K562 (cell line): ENCODE data around the gene TMPRSS5. TPM values are rescaled to one million over a fixed set of nuclear protein-coding genes. Genes with fewer than 3 reads are reported as not detected.

Source experiments
- ATAC-seq: fragments of 200-7000 bp; cut with Tn5 transposase; 3 replicates; pipeline ENCODE4 v1.9.1; 2020; ENCODE audit warnings: moderate library complexity
- BruUV-seq: library from RNA; stranded (reverse); fragments of 400-500 nt; replicated peaks from 2 replicates; lab custom pipeline; 2021; lab: Mats Ljungman, UMichigan
- CTCF ChIA-PET: fragments of 300-600 bp; formaldehyde crosslinking; extraction: SDS; loops from one replicate; lab custom pipeline; 2021; ENCODE audit warnings: low intra/inter-chr PET ratio; lab: Yijun Ruan, JAX
- POLR2A ChIA-PET: fragments of 300-600, 350-650 bp; sonication (Branson Sonifier 250); formaldehyde crosslinking; extraction: SDS; loops from one replicate; lab custom pipeline; 2021; ENCODE audit warnings: antibody characterized with exemption, inconsistent platforms; lab: Yijun Ruan, JAX
- DNase-seq, 4 experiments: peaks; one replicate each; pipeline versions ENCODE4 v3.0.0 to v3.0.0-alpha.2; 2011 to 2018; ENCODE audit warnings: low spot score in 3 of 4, mixed read lengths in 3 of 4; ENCODE audit errors: extremely low read depth in 1 of 4
- FAIRE-seq: peaks from 2 replicates; lab custom pipeline; 2011; peaks lifted over from hg19 to GRCh38; lab: Jason Lieb, UNC
- H2AFZ ChIP-seq: 2 replicates; pipeline ENCODE4 v1.6.0; 2011; ENCODE audit warnings: low read depth, low read length, control low read depth, inconsistent platforms
- H3K27ac ChIP-seq: fragments of 200-600 bp; 3 replicates; pipeline ENCODE4 v1.8.0; 2011; ENCODE audit warnings: low read depth, mild to moderate bottlenecking, control low read depth, inconsistent platforms, low read length, moderate library complexity, mixed read lengths; ENCODE audit errors: extremely low read depth
- H3K27me3 ChIP-seq, 2 experiments: fragments of 300-600 bp in 1 of 2; 2 replicates in 1 of 2; 3 replicates in 1 of 2; pipeline versions ENCODE4 v1.6.0 to v1.8.0; 2011; ENCODE audit warnings: inconsistent platforms in 2 of 2, low read length in 2 of 2, mild to moderate bottlenecking in 1 of 2, mixed read lengths in 1 of 2, moderate library complexity in 1 of 2; ENCODE audit not compliant: control insufficient read depth in 2 of 2, insufficient read depth in 2 of 2
- H3K36me3 ChIP-seq: fragments of 300-600 bp; 3 replicates; pipeline ENCODE4 v1.8.0; 2011; ENCODE audit warnings: mild to moderate bottlenecking, low read length, inconsistent platforms; ENCODE audit not compliant: control insufficient read depth, insufficient read depth
- H3K4me1 ChIP-seq, 2 experiments: fragments of 200-600 bp in 1 of 2; replicated peaks in 1 of 2; 2 replicates in 1 of 2; 3 replicates in 1 of 2; pipeline versions ENCODE4 v1.5.1 to v1.8.0; 2011; ENCODE audit warnings: inconsistent platforms in 2 of 2, low read length in 2 of 2, mild to moderate bottlenecking in 1 of 2, mixed read lengths in 1 of 2, moderate library complexity in 1 of 2; ENCODE audit not compliant: control insufficient read depth in 2 of 2, insufficient read depth in 2 of 2
- H3K4me2 ChIP-seq: 2 replicates; pipeline ENCODE4 v1.6.1; 2011; ENCODE audit warnings: low read length, control low read depth, inconsistent platforms, mixed read lengths; ENCODE audit not compliant: insufficient read depth
- H3K4me3 ChIP-seq: fragments of 200-600 bp; sonication (generic), shearing (Covaris generic); 2 replicates; pipeline ENCODE4 v1.5.1; 2016; ENCODE audit warnings: control low read depth, inconsistent platforms
- H3K79me2 ChIP-seq: fragments of 200-600 bp; 3 replicates; pipeline ENCODE4 v1.8.0; 2011; ENCODE audit warnings: low read length, inconsistent platforms; ENCODE audit not compliant: control insufficient read depth, insufficient read depth
- H3K9ac ChIP-seq, 2 experiments: 2 replicates each; pipeline versions ENCODE4 v1.6.0 to v1.6.1; 2011; ENCODE audit warnings: low read depth in 2 of 2, low read length in 2 of 2, control low read depth in 1 of 2, inconsistent platforms in 1 of 2, mild to moderate bottlenecking in 1 of 2, mixed read lengths in 1 of 2; ENCODE audit not compliant: insufficient read depth in 1 of 2
- H3K9me1 ChIP-seq: one replicate; pipeline ENCODE4 v1.6.0; 2011; ENCODE audit warnings: inconsistent platforms, mild to moderate bottlenecking, low read length, moderate library complexity; ENCODE audit not compliant: control insufficient read depth, insufficient read depth
- H3K9me3 ChIP-seq: replicated peaks from 2 replicates; pipeline ENCODE4 v1.5.1; 2011; ENCODE audit warnings: low read depth, low read length, inconsistent platforms; ENCODE audit not compliant: control insufficient read depth, insufficient read depth
- H4K20me1 ChIP-seq: replicated peaks from 2 replicates; pipeline ENCODE4 v1.6.1; 2011; ENCODE audit warnings: low read length, inconsistent platforms, mixed read lengths; ENCODE audit not compliant: control insufficient read depth, insufficient read depth
- ARID2 ChIP-seq: fragments of 450-650 bp; IDR thresholded peaks from 2 replicates; pipeline ENCODE4 v1.6.1; 2017; ENCODE audit warnings: antibody characterized with exemption, mild to moderate bottlenecking
- CC2D1A ChIP-seq: fragments of 450-650 bp; IDR thresholded peaks from 2 replicates; pipeline ENCODE4 v1.6.1; 2017; ENCODE audit warnings: mild to moderate bottlenecking
- DEAF1 ChIP-seq: fragments of 450-650 bp; formaldehyde crosslinking; IDR thresholded peaks from 2 replicates; pipeline ENCODE4 v1.4.0; 2020; ENCODE audit warnings: mild to moderate bottlenecking, moderate library complexity
- ESRRA ChIP-seq: fragments of 450-650 bp; IDR thresholded peaks from 2 replicates; pipeline ENCODE4 v1.6.1; 2014; ENCODE audit warnings: low read depth, mild to moderate bottlenecking, moderate library complexity, borderline replicate concordance
- KLF16 ChIP-seq: IDR thresholded peaks from 2 replicates; pipeline ENCODE4 v1.6.1; 2016; ENCODE audit warnings: antibody characterized with exemption
- NR2C2 ChIP-seq, 2 experiments: fragments of 200-800 bp in 1 of 2; sonication (Bioruptor generic) in 1 of 2; sonication (generic) in 1 of 2; formaldehyde crosslinking in 1 of 2; IDR thresholded peaks; 2 replicates each; pipeline versions ENCODE4 v1.6.1 to v1.8.0; 2016 to 2022; ENCODE audit warnings: mild to moderate bottlenecking in 1 of 2, missing compliant biosample characterization in 1 of 2, missing genetic modification characterization in 1 of 2, missing genetic modification reagents in 1 of 2
- RAD21 ChIP-seq, 2 experiments: fragments of 250-450 bp in 1 of 2; fragments of 450-650 bp in 1 of 2; sonication (Bioruptor Pico) in 1 of 2; formaldehyde crosslinking in 1 of 2; IDR thresholded peaks in 1 of 2; conservative IDR thresholded peaks in 1 of 2; 2 replicates each; pipeline versions ENCODE4 v1.4.0 to v1.8.0; 2020 to 2022; ENCODE audit warnings: mild to moderate bottlenecking in 2 of 2, moderate library complexity in 1 of 2
- RFX1 ChIP-seq: fragments of 450-650 bp; IDR thresholded peaks from 2 replicates; pipeline ENCODE4 v1.6.1; 2016; ENCODE audit warnings: mild to moderate bottlenecking, moderate library complexity
- SMC3 ChIP-seq: conservative IDR thresholded peaks from 2 replicates; pipeline ENCODE4 v1.6.1; 2011; ENCODE audit warnings: low read depth, low read length, improper control_type of control experiment; ENCODE audit not compliant: insufficient read depth
- SP1 ChIP-seq: sonication (generic); formaldehyde crosslinking; IDR thresholded peaks from 2 replicates; pipeline ENCODE4 v1.8.1; 2022; ENCODE audit warnings: mild to moderate bottlenecking, missing genetic modification reagents
- STAG1 ChIP-seq: sonication (generic); formaldehyde crosslinking; IDR thresholded peaks from 2 replicates; pipeline ENCODE4 v1.5.0; 2020; ENCODE audit warnings: missing genetic modification reagents, borderline replicate concordance
- ZNF79 ChIP-seq: fragments of 250-450 bp; sonication (Bioruptor Pico); IDR thresholded peaks from 2 replicates; pipeline ENCODE4 v1.4.0; 2020; ENCODE audit warnings: low read depth, mild to moderate bottlenecking, moderate library complexity
- WGBS: fragments of 100-300 bp; shearing (Covaris generic); methylation state at CpG from one replicate; pipeline ENCODE4 v1.1.6; 2016; ENCODE audit warnings: low coverage, mixed read lengths; ENCODE audit not compliant: insufficient coverage; ENCODE audit errors: missing lambda C conversion rate; 5-methylcytosine and 5-hydroxymethylcytosine counted together
- in situ Hi-C: fragments of 300-500 bp; cut with MboI; formaldehyde crosslinking; loops from 4 replicates; pipeline ENCODE4 v1.15.0; 2018; ENCODE audit warnings: inconsistent platforms, mixed read lengths
- intact Hi-C: fragments of 100-400 bp; cut with micrococcal nuclease; formaldehyde crosslinking; loops from 2 replicates; pipeline ENCODE4 v1.14.2; 2022
- polyA plus RNA-seq, 8 experiments: library from polyadenylated mRNA; depleted of rRNA in 4 of 8; stranded (reverse) in 5 of 8; unstranded in 3 of 8; fragments of >200 nt; fragmentation: Nextera tagmentation in 2 of 8; fragmentation: Illumina TruSeq in 1 of 8; extraction: Ambion mirVana in 2 of 8; extraction: Trizol in 1 of 8; gene quantifications; 2 replicates each; pipeline versions ENCODE4 v1.2.1 to v1.2.3, GENCODE V29; 2011 to 2014; ENCODE audit warnings: inconsistent platforms in 1 of 8, missing spikeins in 1 of 8
- total RNA-seq, 7 experiments: library from RNA; depleted of rRNA in 6 of 7; stranded (reverse); fragments of >200 nt in 6 of 7; fragmentation: Illumina TruSeq in 2 of 7; extraction: Trizol in 2 of 7; gene quantifications; 2 replicates each; pipeline versions ENCODE4 v1.2.1 to v1.2.3, GENCODE V29; 2011 to 2021; ENCODE audit warnings: low replicate concordance in 1 of 7
- TF ChIP-seq, protein P1 (sequence below): sonication (generic); formaldehyde crosslinking; IDR thresholded peaks from 2 replicates; pipeline ENCODE4 v1.8.1; 2023; ENCODE audit warnings: mild to moderate bottlenecking, missing genetic modification reagents
- TF ChIP-seq, protein P2 (sequence below), 3 experiments: IDR thresholded peaks in 2 of 3; conservative IDR thresholded peaks in 1 of 3; 2 replicates each; pipeline ENCODE4 v1.5.1; 2011 to 2012; ENCODE audit warnings: low read length in 3 of 3, mild to moderate bottlenecking in 3 of 3, control low read depth in 2 of 3, improper control_type of control experiment in 1 of 3, inconsistent platforms in 1 of 3, low read depth in 1 of 3, mixed read lengths in 1 of 3, moderate library complexity in 1 of 3; ENCODE audit not compliant: insufficient read depth in 2 of 3

Gene TMPRSS5
- total and polyA plus RNA-seq, 9 of the 15 experiments (the other 6 are each of a cell fraction or from before 2014, with no cell fraction given), result 0.07 to 0.49 (median 0.17) TPM; not detected in 1

DNA sequence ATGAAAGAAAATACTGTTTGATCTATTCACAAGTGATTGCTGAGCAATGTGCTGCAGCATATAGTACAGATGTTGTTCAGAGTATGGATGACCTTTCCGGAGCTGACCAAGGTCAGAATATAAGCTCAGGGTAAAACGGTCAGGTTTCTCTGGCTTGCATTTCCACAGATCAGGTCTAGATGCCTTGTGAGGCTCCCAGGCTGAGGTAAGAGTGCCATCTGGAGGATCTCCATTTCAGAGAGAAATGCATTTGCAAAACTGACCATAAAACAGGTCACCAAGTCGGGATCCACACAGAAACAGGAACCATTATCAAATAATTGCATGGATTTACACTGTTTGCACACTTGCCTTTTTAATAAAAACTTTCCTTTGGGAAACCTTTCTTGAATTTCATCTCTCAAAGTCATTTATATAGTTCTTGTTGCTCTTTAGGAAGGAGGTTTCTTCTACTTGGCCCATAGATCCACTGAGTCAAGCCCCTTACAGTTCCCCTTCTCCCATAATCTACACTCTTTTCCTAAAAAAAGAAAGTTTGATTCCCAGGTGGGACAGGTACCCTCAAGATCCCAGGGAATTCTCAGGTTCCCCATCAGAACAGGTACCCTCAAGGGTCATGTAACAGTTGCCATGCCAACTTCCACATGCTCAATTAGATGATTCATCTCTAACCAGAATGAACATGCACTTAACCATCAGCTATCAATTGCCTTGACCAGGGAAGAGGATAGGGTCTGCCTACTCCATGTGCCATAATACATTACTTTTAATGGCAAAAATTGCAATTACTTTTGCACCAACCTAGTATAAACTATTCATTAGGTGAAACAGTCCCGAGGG lies 25.0 kb upstream of the TMPRSS5 start:
- in situ Hi-C loops, result loop anchor here (5.0 kb wide), 1 partner anchor 424 kb away; no protein-coding TSS in a partner anchor
- H3K9me3 ChIP-seq, result no peaks in the 10 kb centered on the region
- H3K27me3 ChIP-seq, result no peaks in the 10 kb centered on the region
- no peaks in the 10 kb centered on the region for H3K79me2 ChIP-seq
- FAIRE-seq, result peak; percentile 87
- no peak overlapping the region for H3K27ac ChIP-seq
- peak; percentile 93 for ATAC-seq
- WGBS, result 24% methylated on average over 4 of the region's 4 CpGs
- H3K4me3 ChIP-seq, result no peak overlapping the region
- H3K36me3 ChIP-seq, result peaks cover 27% of the 10 kb centered on the region
- BruUV-seq, result no TSS peak
- no peak overlapping the region; the same call in 1 of the 2 replicates for H2AFZ ChIP-seq
- ChIA-PET CTCF (interaction anchor here (2.0 to 2.1 kb wide), 2 partner anchors 144 to 425 kb away, joined by 15 to 24 read pairs; no protein-coding TSS in a partner anchor), POLR2A (interaction anchor here (0.6 kb wide), 1 partner anchor 11 kb away, joined by 4 read pairs; no protein-coding TSS in a partner anchor)
- no peaks in the 10 kb centered on the region for H3K9me1 ChIP-seq
- DNase-seq, result peak; percentile 40 to 80 (median 52)
- no peak overlapping the region for H3K9ac ChIP-seq
- H4K20me1 ChIP-seq, result no peaks in the 10 kb centered on the region
- intact Hi-C loops, result loop anchor here (1.0 to 5.0 kb wide), 5 partner anchors 40 to 426 kb away; no protein-coding TSS in a partner anchor
- peaks cover 7 to 13% of the 10 kb centered on the region in 2 experiments; a peak in 4 of 5 replicates for H3K4me1 ChIP-seq
- H3K4me2 ChIP-seq, result no peak overlapping the region
- TF ChIP-seq ESRRA, result peak; percentile 97
- TF ChIP-seq RFX1, result peak; percentile 61
- TF ChIP-seq DEAF1 (CRISPR knock-in tag), result peak; percentile 89
- peak; percentile 97 for TF ChIP-seq SMC3
- TF ChIP-seq, protein P1, sequence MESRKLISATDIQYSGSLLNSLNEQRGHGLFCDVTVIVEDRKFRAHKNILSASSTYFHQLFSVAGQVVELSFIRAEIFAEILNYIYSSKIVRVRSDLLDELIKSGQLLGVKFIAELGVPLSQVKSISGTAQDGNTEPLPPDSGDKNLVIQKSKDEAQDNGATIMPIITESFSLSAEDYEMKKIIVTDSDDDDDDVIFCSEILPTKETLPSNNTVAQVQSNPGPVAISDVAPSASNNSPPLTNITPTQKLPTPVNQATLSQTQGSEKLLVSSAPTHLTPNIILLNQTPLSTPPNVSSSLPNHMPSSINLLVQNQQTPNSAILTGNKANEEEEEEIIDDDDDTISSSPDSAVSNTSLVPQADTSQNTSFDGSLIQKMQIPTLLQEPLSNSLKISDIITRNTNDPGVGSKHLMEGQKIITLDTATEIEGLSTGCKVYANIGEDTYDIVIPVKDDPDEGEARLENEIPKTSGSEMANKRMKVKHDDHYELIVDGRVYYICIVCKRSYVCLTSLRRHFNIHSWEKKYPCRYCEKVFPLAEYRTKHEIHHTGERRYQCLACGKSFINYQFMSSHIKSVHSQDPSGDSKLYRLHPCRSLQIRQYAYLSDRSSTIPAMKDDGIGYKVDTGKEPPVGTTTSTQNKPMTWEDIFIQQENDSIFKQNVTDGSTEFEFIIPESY, result no peak
- TF ChIP-seq RAD21 (CRISPR knock-in tag; conservative IDR thresholded peaks at IDR 0.05 in 1 of 2, IDR thresholded peaks at IDR 0.05 in 1 of 2), result peak; percentile 95 to 97
- peak; percentile 83; the same call in 1 of the 2 replicates for TF ChIP-seq STAG1 (CRISPR knock-in tag)
- TF ChIP-seq, protein P2, sequence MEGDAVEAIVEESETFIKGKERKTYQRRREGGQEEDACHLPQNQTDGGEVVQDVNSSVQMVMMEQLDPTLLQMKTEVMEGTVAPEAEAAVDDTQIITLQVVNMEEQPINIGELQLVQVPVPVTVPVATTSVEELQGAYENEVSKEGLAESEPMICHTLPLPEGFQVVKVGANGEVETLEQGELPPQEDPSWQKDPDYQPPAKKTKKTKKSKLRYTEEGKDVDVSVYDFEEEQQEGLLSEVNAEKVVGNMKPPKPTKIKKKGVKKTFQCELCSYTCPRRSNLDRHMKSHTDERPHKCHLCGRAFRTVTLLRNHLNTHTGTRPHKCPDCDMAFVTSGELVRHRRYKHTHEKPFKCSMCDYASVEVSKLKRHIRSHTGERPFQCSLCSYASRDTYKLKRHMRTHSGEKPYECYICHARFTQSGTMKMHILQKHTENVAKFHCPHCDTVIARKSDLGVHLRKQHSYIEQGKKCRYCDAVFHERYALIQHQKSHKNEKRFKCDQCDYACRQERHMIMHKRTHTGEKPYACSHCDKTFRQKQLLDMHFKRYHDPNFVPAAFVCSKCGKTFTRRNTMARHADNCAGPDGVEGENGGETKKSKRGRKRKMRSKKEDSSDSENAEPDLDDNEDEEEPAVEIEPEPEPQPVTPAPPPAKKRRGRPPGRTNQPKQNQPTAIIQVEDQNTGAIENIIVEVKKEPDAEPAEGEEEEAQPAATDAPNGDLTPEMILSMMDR (IDR thresholded peaks at IDR 0.05 in 2 of 3, conservative IDR thresholded peaks at IDR 0.05 in 1 of 3; ENCODE audit: insufficient read depth in 2 of 3, low read depth in 1 of 3, low read length in 3 of 3), result peak; percentile 78 to 91 (median 78)
- TF ChIP-seq CC2D1A, result peak; percentile 69; the same call in 1 of the 2 replicates
- peak; percentile 79 for TF ChIP-seq ARID2
- no peak for TF ChIP-seq NR2C2 (CRISPR knock-in tag; IDR thresholded peaks at IDR 0.05)
- TF ChIP-seq NR2C2 (tag; IDR thresholded peaks at IDR 0.05), result no peak
- peak; percentile 28; the same call in 1 of the 2 replicates for TF ChIP-seq SP1 (CRISPR knock-in tag)
- TF ChIP-seq KLF16, result no peak
- TF ChIP-seq ZNF79 (CRISPR knock-in tag), result no peak
